ENCODE results near the gene ANLN. TPM values are rescaled to one million over a fixed set of nuclear protein-coding genes. Genes with fewer than 3 reads are reported as not detected.

ANLN gene
- total RNA-seq, 1 experiment from 2014 or later, result 78.9 TPM

DNA sequence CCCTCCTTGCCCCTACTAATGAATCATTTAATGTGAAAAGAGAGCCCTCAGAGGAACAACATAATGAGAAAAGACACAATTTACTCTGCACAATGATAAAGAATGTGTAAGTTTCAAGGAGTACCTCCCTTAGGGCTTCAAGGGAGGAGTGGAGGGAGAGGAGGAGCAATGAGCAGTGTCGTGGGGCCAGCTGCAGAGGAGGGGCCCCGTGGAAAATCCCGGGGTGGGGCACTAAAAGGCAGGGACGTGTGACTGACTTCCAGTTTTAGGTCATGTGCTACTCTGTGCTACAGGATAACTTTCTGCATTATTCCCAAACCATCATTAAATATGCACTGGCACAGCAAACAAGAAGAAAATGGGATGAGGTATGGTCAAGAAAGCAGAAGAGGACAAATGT lies 108.1 kb downstream of the ANLN start:
- TF ChIP-seq, protein P1, sequence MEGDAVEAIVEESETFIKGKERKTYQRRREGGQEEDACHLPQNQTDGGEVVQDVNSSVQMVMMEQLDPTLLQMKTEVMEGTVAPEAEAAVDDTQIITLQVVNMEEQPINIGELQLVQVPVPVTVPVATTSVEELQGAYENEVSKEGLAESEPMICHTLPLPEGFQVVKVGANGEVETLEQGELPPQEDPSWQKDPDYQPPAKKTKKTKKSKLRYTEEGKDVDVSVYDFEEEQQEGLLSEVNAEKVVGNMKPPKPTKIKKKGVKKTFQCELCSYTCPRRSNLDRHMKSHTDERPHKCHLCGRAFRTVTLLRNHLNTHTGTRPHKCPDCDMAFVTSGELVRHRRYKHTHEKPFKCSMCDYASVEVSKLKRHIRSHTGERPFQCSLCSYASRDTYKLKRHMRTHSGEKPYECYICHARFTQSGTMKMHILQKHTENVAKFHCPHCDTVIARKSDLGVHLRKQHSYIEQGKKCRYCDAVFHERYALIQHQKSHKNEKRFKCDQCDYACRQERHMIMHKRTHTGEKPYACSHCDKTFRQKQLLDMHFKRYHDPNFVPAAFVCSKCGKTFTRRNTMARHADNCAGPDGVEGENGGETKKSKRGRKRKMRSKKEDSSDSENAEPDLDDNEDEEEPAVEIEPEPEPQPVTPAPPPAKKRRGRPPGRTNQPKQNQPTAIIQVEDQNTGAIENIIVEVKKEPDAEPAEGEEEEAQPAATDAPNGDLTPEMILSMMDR (conservative IDR thresholded peaks at IDR 0.05), result no peak
- H3K4me3 Mint-ChIP-seq, result no peak overlapping the region
- no peaks in the 10 kb centered on the region; a peak in 1 of 7 replicates for H3K36me3 Mint-ChIP-seq (ENCODE audit: insufficient read depth in 1 of 3, low read depth in 3 of 3)
- Histone ChIP-seq H2BK120ac (ENCODE audit: low read depth, low read length, poor library complexity, severe bottlenecking) (no peak overlapping the region), H3K23ac (ENCODE audit: insufficient read length, low read depth, low read length) (no peak overlapping the region), H3K56ac (ENCODE audit: insufficient read length, low read depth, low read length) (no peak overlapping the region), H2AK5ac (ENCODE audit: insufficient read length, low read length) (no peak overlapping the region), H4K20me1 (ENCODE audit: control insufficient read depth, insufficient read depth, insufficient read length) (no peaks in the 10 kb centered on the region), H4K91ac (ENCODE audit: insufficient read length, low read depth, low read length) (no peak overlapping the region), H3K27me3 (ENCODE audit: insufficient read depth, low read length) (no peaks in the 10 kb centered on the region), H3T11ph (ENCODE audit: low read length) (no peak overlapping the region), H3K79me1 (ENCODE audit: insufficient read depth, low read depth, low read length, poor library complexity, severe bottlenecking) (no peaks in the 10 kb centered on the region), H3K14ac (ENCODE audit: insufficient read depth, low read length) (no peak overlapping the region), H2BK12ac (ENCODE audit: insufficient read length, low read depth, low read length) (no peak overlapping the region), H3K27ac (ENCODE audit: insufficient read length, low read depth, low read length) (no peak overlapping the region), H3K18ac (ENCODE audit: insufficient read length, low read depth, low read length) (no peak overlapping the region), H4K5ac (ENCODE audit: insufficient read length, low read depth, low read length) (no peak overlapping the region), H3K9me3 (ENCODE audit: control insufficient read depth, low read depth, low read length) (no peaks in the 10 kb centered on the region), H3K23me2 (ENCODE audit: insufficient read length, low read depth, low read length, poor library complexity, severe bottlenecking) (no peaks in the 10 kb centered on the region), H4K8ac (replicated peaks; ENCODE audit: insufficient read length, low read depth, low read length) (no peak overlapping the region), H2BK15ac (ENCODE audit: low read depth, low read length) (no peak overlapping the region), H2AFZ (ENCODE audit: low read length) (no peak overlapping the region), H2BK5ac (ENCODE audit: insufficient read length, low read length) (no peak overlapping the region), H3K9ac (ENCODE audit: extremely low read depth, insufficient read length, low read length) (no peak overlapping the region), H3K4me1 (ENCODE audit: insufficient read depth, low read length) (no peaks in the 10 kb centered on the region), H3K4me2 (ENCODE audit: insufficient read depth, insufficient read length, low read length) (no peak overlapping the region), H3K79me2 (ENCODE audit: insufficient read depth, low read length) (no peaks in the 10 kb centered on the region), H2BK20ac (ENCODE audit: low read depth, low read length, poor library complexity, severe bottlenecking) (no peak overlapping the region), H3K4ac (ENCODE audit: low read depth, low read length) (no peak overlapping the region)
- DNase-seq, result no peak
- H3K27ac Mint-ChIP-seq, result no peak overlapping the region
- H3K27me3 Mint-ChIP-seq (ENCODE audit: low read depth), result no peaks in the 10 kb centered on the region; the same call in 1 of the 2 replicates
- WGBS (ENCODE audit: extremely low coverage, insufficient read length, low lambda C conversion rate), result no CpG with 5 or more reads among the region's 4 CpGs
- H3K9me3 Mint-ChIP-seq, result peaks cover 0 to 5% of the 10 kb centered on the region in 2 experiments; a peak in 4 of 5 replicates
- H3K4me1 Mint-ChIP-seq, result peaks cover 0 to 2% of the 10 kb centered on the region in 2 experiments; a peak in 2 of 4 replicates

Other genes starting within 250 kb of the ANLN start
- gene EEPD1, start 236.6 kb upstream of the ANLN start, total RNA-seq (2021), result 3.8 and 5.0 TPM in 2 replicates

Data from H9 (cell line).